Ovary (tissue), 9 donors: ENCODE measurements around the gene GALNTL6. TPM values are rescaled to one million over a fixed set of nuclear protein-coding genes. Genes with fewer than 3 reads are reported as not detected.

Experiments used
- DNase-seq, 5 donors: peaks; one replicate each; pipeline ENCODE4 v3.0.0-alpha.2; 2019 to 2020
- H3K27ac ChIP-seq, 2 donors: fragments of 200-600 bp; one replicate each; pipeline versions ENCODE4 v1.5.1 to v1.8.0; 2019 to 2022
- H3K27me3 ChIP-seq: fragments of 200-600 bp; one replicate; pipeline ENCODE4 v1.8.0; 2022
- H3K36me3 ChIP-seq: fragments of 200-600 bp; sonication (generic); one replicate; pipeline ENCODE4 v1.5.1; 2019
- H3K4me1 ChIP-seq: one replicate; pipeline ENCODE4 v1.8.1; 2013; ENCODE audit warnings: mild to moderate bottlenecking, moderate library complexity; ENCODE audit not compliant: insufficient read depth
- H3K4me3 ChIP-seq: fragments of 200-600 bp; sonication (generic); one replicate; pipeline ENCODE4 v1.5.1; 2017
- H3K9me3 ChIP-seq, 2 donors: fragments of 200-600 bp in 1 of 2; sonication (generic) in 1 of 2; one replicate each; pipeline versions ENCODE4 v1.5.1 to v1.8.1; 2013 to 2019; ENCODE audit warnings: mild to moderate bottlenecking in 1 of 2, moderate library complexity in 1 of 2
- EP300 ChIP-seq: sonication (generic); formaldehyde crosslinking; IDR thresholded peaks from one replicate; pipeline ENCODE4 v1.6.1; 2017; ENCODE audit warnings: antibody characterized with exemption
- POLR2A ChIP-seq: fragments of 450-650 bp; IDR thresholded peaks from one replicate; pipeline ENCODE4 v1.6.1; 2017; ENCODE audit warnings: antibody characterized with exemption, mild to moderate bottlenecking, moderate library complexity
- WGBS, 3 donors: extraction: QIAGEN DNeasy Blood & Tissue Kit in 1 of 3; methylation state at CpG; one replicate each; pipeline versions ENCODE4 v1.1.5 to v1.1.7; 2013 to 2017; 5-methylcytosine and 5-hydroxymethylcytosine counted together
- intact Hi-C, 4 donors: fragments of 100-400 bp; cut with DNase I; formaldehyde crosslinking; loops; one replicate each; pipeline versions ENCODE4 v1.11.0 to v1.15.1; 2022 to 2023
- polyA plus RNA-seq, 2 donors: library from polyadenylated mRNA; stranded (reverse); fragments of 200-250 nt in 1 of 2; fragments of 350-450 nt in 1 of 2; fragmentation: Illumina TruSeq in 1 of 2; extraction: RNeasy Lipid Tissue Mini Kit (QIAGEN cat#74804) in 1 of 2; gene quantifications; one replicate each; pipeline ENCODE4 v1.2.3, GENCODE V29; 2013 to 2014
- total RNA-seq, 7 donors: library from RNA; depleted of rRNA in 2 of 7; stranded (reverse); fragments of >200 nt in 2 of 7; fragmentation: NEBNext Ultra II Directional in 3 of 7; extraction: Animal tissue kit (Norgen Biotek cat#: 25700) in 3 of 7; gene quantifications; one replicate each; pipeline versions ENCODE4 v1.1.0 to v1.2.4, GENCODE V29; 2016 to 2023
- TF ChIP-seq, protein P1 (sequence below), 3 donors: fragments of 450-650 bp in 2 of 3; fragments of 200-600 bp in 1 of 3; IDR thresholded peaks; one replicate each; pipeline versions ENCODE4 v1.5.1 to v1.8.0; 2016 to 2022; ENCODE audit warnings: antibody characterized with exemption in 3 of 3, mild to moderate bottlenecking in 1 of 3
- donor health status: DM: no; HTN: no; CAD: no; lungs with moderate emphysema.
- donor health status: DM: no; HTN: no; CAD: no.
- donor health status: Bipolar disorder and iron deficiency.
- donor health status: DM: yes; HTN: yes; CAD: no.
- donor health status: DM: no; HTN: no; CAD: no.
- donor health status: DM: yes; HTN: yes; CAD: no.

The GALNTL6 gene
- total and polyA plus RNA-seq, 9 donors, result 0.11 to 1.8 TPM; not detected in 7

DNA sequence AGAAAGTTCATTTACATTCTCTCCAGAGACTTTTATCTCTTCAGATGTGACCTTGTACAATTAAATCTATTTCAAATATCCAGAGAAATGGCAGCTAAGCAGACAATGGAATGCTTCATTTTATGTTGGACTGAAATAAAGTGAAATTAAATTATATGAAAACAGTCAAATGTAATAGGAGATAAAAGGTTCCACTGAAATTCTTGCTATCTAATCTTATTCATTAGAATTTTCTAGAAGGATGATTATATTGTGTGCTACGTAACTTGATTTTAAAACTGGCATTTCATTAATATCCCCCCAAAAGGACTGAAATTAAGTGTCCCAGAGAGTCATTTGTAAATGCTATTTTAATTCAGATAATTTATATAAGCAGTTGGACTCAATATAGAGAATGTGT, 708.5 kb downstream of the GALNTL6 start:
- WGBS, 3 donors, result 51 to 71% (median 61%) methylated on average over 1 of the region's 1 CpG
- intact Hi-C loops, result no loop called here

DNA sequence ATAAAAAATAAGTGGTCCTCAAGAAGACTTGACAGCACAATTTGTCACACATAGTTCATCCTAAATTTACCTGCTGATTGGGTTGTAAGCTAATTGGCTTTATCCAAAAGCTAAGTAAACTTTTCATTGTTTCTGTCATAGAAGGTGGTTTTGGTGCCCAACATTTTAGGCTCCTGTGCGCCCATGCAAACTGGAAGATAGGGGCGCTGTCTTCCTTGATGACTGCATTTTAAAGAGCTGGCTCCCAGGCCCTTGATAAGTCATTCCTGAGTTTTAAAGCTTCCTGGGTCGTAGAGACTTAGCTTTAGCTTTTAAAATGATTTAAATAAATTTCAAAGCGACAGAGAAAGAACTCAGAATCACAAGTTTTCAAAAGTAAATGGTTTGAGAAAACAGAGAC, 730.0 kb downstream of the GALNTL6 start:
- 69 to 74% (median 69%) methylated on average over 4 of the region's 4 CpGs for WGBS, 3 donors
- no peak for DNase-seq
- Histone ChIP-seq H3K9me3 (no peaks in the 10 kb centered on the region), H3K27me3 (no peaks in the 10 kb centered on the region), H3K4me3 (no peak overlapping the region), H3K36me3 (no peaks in the 10 kb centered on the region), H3K4me1 (no peaks in the 10 kb centered on the region), H3K27ac (no peak overlapping the region)
- TF ChIP-seq EP300, result no peak
- TF ChIP-seq, protein P1, sequence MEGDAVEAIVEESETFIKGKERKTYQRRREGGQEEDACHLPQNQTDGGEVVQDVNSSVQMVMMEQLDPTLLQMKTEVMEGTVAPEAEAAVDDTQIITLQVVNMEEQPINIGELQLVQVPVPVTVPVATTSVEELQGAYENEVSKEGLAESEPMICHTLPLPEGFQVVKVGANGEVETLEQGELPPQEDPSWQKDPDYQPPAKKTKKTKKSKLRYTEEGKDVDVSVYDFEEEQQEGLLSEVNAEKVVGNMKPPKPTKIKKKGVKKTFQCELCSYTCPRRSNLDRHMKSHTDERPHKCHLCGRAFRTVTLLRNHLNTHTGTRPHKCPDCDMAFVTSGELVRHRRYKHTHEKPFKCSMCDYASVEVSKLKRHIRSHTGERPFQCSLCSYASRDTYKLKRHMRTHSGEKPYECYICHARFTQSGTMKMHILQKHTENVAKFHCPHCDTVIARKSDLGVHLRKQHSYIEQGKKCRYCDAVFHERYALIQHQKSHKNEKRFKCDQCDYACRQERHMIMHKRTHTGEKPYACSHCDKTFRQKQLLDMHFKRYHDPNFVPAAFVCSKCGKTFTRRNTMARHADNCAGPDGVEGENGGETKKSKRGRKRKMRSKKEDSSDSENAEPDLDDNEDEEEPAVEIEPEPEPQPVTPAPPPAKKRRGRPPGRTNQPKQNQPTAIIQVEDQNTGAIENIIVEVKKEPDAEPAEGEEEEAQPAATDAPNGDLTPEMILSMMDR (IDR thresholded peaks at IDR 0.05), result no peak
- TF ChIP-seq POLR2A, result no peak
- intact Hi-C loops, result no loop called here

More for the DNA sequence above, 708.5 kb downstream of the GALNTL6 start:
- no peak overlapping the region for H3K27ac ChIP-seq
- H3K9me3 ChIP-seq, result no peaks in the 10 kb centered on the region
- H3K36me3 ChIP-seq, result no peaks in the 10 kb centered on the region
- no peak overlapping the region for H3K4me3 ChIP-seq
- DNase-seq, result no peak
- H3K4me1 ChIP-seq, result no peaks in the 10 kb centered on the region
- no peak for TF ChIP-seq EP300
- TF ChIP-seq, protein P1 (IDR thresholded peaks at IDR 0.05), result no peak
- TF ChIP-seq POLR2A, result no peak
- no peaks in the 10 kb centered on the region for H3K27me3 ChIP-seq

DNA sequence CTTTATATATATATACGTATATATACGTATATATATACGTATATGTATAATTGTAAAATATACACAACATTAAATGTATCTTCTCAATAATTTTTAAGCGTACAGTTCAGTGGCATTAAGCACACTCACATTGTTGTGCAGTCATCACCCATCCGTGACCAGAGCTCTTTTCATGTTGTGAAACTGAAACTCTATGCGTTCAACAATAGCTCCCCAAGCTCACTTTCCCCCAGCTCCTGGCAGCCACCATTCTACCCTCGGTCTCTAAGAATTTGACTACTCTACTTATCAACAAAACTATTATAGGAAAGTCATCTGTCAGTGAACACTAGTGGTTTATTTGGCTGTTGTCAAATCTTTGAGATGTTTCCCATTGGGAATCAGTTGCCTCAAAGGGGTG, 733.6 kb downstream of the GALNTL6 start:
- H3K27ac ChIP-seq, result no peak overlapping the region
- no peak overlapping the region for H3K4me3 ChIP-seq
- no peaks in the 10 kb centered on the region for H3K36me3 ChIP-seq
- H3K4me1 ChIP-seq, result no peaks in the 10 kb centered on the region
- intact Hi-C loops, result no loop called here
- DNase-seq, result no peak
- 66 to 73% (median 73%) methylated on average over 7 of the region's 7 CpGs for WGBS, 3 donors
- H3K27me3 ChIP-seq, result no peaks in the 10 kb centered on the region
- TF ChIP-seq EP300 (no peak), POLR2A (no peak)
- TF ChIP-seq, protein P1 (IDR thresholded peaks at IDR 0.05), result no peak
- no peaks in the 10 kb centered on the region for H3K9me3 ChIP-seq

DNA sequence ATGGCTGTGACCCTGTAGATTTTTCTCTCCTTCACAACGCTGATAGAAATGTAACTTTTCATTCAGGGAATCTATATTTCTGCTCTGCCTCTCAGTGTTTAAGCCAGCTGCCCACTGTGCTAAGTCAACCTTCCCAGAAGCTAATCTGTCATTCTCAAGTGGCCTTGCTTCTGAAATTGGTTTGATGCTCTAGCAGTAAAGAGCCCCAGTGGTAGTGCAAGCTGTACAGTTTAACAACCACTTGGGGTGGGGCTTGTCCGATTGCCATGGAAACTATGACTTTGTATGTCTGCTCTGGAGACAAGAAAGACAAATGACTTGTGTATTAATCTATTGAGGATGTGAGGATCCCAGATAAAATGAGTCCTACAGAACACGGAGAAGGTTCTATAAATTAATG, 734.5 kb downstream of the GALNTL6 start:
- H3K27me3 ChIP-seq, result no peaks in the 10 kb centered on the region
- intact Hi-C loops, result no loop called here
- no peaks in the 10 kb centered on the region for H3K9me3 ChIP-seq
- H3K36me3 ChIP-seq, result no peaks in the 10 kb centered on the region
- H3K27ac ChIP-seq, result no peak overlapping the region
- 73 to 76% (median 75%) methylated on average over 3 of the region's 3 CpGs for WGBS, 3 donors
- TF ChIP-seq, protein P1 (IDR thresholded peaks at IDR 0.05), result no peak
- TF ChIP-seq EP300 (no peak), POLR2A (no peak)
- DNase-seq, result no peak
- H3K4me3 ChIP-seq, result no peak overlapping the region
- no peaks in the 10 kb centered on the region for H3K4me1 ChIP-seq

DNA sequence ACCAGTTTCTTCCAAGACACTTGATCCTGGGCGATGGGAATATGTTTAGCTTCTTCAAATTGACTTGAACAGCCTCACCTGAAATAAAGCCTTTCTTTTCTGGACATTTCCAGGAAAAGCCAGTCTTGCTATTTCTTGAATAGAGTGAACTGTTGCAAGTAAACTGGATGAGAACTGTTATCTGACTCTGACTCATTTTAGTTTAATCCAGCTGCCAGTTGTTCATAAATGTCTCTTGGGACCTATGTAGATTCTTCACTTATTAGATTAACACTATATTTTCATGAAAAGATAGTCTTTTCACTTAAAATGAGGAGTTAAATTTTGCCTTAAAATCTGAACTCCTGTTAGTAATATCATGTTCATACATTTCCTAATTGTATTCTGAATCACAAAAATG, 740.0 kb downstream of the GALNTL6 start:
- no peaks in the 10 kb centered on the region for H3K27me3 ChIP-seq
- no peak overlapping the region for H3K4me3 ChIP-seq
- no peaks in the 10 kb centered on the region for H3K36me3 ChIP-seq
- no peak for DNase-seq
- intact Hi-C loops, result no loop called here
- no peak for TF ChIP-seq EP300
- TF ChIP-seq, protein P1 (IDR thresholded peaks at IDR 0.05), result no peak
- TF ChIP-seq POLR2A, result no peak
- no peaks in the 10 kb centered on the region for H3K9me3 ChIP-seq
- WGBS, 3 donors, result 75 to 82% (median 80%) methylated on average over 1 of the region's 1 CpG
- no peak overlapping the region for H3K27ac ChIP-seq
- no peaks in the 10 kb centered on the region for H3K4me1 ChIP-seq
